IMR-90 (cell line): Measurements from ENCODE around the gene NUP42.

Source experiments
- BHLHE40 ChIP-seq: fragments of 150-350 bp; IDR thresholded peaks from 2 replicates; pipeline ENCODE4 v1.6.1; 2016; ENCODE audit warnings: mild to moderate bottlenecking, low read depth, low read length
- CEBPB ChIP-seq: IDR thresholded peaks from 2 replicates; pipeline ENCODE4 v1.6.1; 2012; ENCODE audit warnings: low read depth, low read length, improper control_type of control experiment
- MXI1 ChIP-seq: IDR thresholded peaks from 2 replicates; pipeline ENCODE4 v1.6.1; 2012; ENCODE audit warnings: low read depth, mild to moderate bottlenecking, low read length, moderate library complexity, borderline replicate concordance
- POLR2A ChIP-seq: IDR thresholded peaks from 2 replicates; pipeline ENCODE4 v1.6.1; 2012; ENCODE audit warnings: mild to moderate bottlenecking, low read depth, low read length
- RCOR1 ChIP-seq: IDR thresholded peaks from 2 replicates; pipeline ENCODE4 v1.6.1; 2012; ENCODE audit warnings: mild to moderate bottlenecking, low read length, improper control_type of control experiment; ENCODE audit not compliant: insufficient replicate concordance
- TF ChIP-seq, protein P1 (sequence below): conservative IDR thresholded peaks from 2 replicates; pipeline ENCODE4 v1.5.1; 2012; ENCODE audit warnings: mild to moderate bottlenecking, low read depth, low read length, improper control_type of control experiment
- TF ChIP-seq, protein P2 (sequence below): fragments of 150-350 bp; IDR thresholded peaks from 2 replicates; pipeline ENCODE4 v1.6.1; 2016; ENCODE audit warnings: low read depth, mild to moderate bottlenecking, low read length, moderate library complexity, borderline replicate concordance
- TF ChIP-seq, protein P3 (sequence below): fragments of 150-350 bp; IDR thresholded peaks from 2 replicates; pipeline ENCODE4 v1.6.1; 2017; ENCODE audit warnings: mild to moderate bottlenecking, antibody characterized with exemption, low read length, low read depth

DNA sequence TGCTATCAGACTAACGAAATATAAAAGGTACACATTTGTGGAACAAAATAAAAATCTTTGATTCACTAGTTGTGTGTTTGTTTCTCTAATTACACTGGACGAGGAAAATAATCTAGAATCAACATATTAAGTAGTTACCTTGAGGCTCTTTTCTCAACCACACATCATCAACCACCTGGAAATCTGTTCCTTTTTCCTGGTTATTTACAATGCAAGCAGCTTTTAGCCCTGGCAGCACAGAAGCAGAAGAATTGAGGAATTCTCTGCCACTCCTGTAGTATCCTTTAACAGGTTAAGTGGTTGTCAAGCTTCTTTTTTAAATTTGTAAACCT is 23.7 kb downstream of the NUP42 start:
- TF ChIP-seq, protein P1, sequence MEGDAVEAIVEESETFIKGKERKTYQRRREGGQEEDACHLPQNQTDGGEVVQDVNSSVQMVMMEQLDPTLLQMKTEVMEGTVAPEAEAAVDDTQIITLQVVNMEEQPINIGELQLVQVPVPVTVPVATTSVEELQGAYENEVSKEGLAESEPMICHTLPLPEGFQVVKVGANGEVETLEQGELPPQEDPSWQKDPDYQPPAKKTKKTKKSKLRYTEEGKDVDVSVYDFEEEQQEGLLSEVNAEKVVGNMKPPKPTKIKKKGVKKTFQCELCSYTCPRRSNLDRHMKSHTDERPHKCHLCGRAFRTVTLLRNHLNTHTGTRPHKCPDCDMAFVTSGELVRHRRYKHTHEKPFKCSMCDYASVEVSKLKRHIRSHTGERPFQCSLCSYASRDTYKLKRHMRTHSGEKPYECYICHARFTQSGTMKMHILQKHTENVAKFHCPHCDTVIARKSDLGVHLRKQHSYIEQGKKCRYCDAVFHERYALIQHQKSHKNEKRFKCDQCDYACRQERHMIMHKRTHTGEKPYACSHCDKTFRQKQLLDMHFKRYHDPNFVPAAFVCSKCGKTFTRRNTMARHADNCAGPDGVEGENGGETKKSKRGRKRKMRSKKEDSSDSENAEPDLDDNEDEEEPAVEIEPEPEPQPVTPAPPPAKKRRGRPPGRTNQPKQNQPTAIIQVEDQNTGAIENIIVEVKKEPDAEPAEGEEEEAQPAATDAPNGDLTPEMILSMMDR = no peak
- TF ChIP-seq, protein P2, sequence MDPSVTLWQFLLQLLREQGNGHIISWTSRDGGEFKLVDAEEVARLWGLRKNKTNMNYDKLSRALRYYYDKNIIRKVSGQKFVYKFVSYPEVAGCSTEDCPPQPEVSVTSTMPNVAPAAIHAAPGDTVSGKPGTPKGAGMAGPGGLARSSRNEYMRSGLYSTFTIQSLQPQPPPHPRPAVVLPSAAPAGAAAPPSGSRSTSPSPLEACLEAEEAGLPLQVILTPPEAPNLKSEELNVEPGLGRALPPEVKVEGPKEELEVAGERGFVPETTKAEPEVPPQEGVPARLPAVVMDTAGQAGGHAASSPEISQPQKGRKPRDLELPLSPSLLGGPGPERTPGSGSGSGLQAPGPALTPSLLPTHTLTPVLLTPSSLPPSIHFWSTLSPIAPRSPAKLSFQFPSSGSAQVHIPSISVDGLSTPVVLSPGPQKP = no peak
- TF ChIP-seq MXI1 = no peak
- no peak for TF ChIP-seq RCOR1
- no peak for TF ChIP-seq POLR2A
- TF ChIP-seq, protein P3, sequence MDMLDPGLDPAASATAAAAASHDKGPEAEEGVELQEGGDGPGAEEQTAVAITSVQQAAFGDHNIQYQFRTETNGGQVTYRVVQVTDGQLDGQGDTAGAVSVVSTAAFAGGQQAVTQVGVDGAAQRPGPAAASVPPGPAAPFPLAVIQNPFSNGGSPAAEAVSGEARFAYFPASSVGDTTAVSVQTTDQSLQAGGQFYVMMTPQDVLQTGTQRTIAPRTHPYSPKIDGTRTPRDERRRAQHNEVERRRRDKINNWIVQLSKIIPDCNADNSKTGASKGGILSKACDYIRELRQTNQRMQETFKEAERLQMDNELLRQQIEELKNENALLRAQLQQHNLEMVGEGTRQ = no peak
- no peak for TF ChIP-seq BHLHE40
- TF ChIP-seq CEBPB = no peak
